H1 (cell line): Measurements from ENCODE around the gene RPS6KC1. TPM values are rescaled to one million over a fixed set of nuclear protein-coding genes. Genes with fewer than 3 reads are reported as not detected.

Source experiments
- CTCF ChIA-PET: fragments of 300-600 bp; sonication (Branson Sonifier 250); formaldehyde crosslinking; loops from one replicate; lab custom pipeline; 2021; ENCODE audit not compliant: partially characterized antibody; lab: Charles Lee
- POLR2A ChIA-PET: fragments of 300-600 bp; sonication (Branson Sonifier 250); formaldehyde crosslinking; loops from one replicate; lab custom pipeline; 2021; ENCODE audit warnings: inconsistent platforms; ENCODE audit not compliant: partially characterized antibody; lab: Charles Lee
- DNase-seq, 2 experiments: peaks; one replicate each; pipeline versions ENCODE4 v3.0.0 to v3.0.0-alpha.2; 2010 to 2022; ENCODE audit warnings: low spot score in 2 of 2, low read depth in 1 of 2, mixed read lengths in 1 of 2
- FAIRE-seq: peaks from 2 replicates; lab custom pipeline; 2011; peaks lifted over from hg19 to GRCh38; lab: Jason Lieb, UNC
- H2AFZ ChIP-seq: 2 replicates; pipeline ENCODE4 v1.8.1; 2012; ENCODE audit warnings: low read length, inconsistent platforms
- H2AK5ac ChIP-seq: 2 replicates; pipeline ENCODE4 v1.6.1; 2013; ENCODE audit warnings: low read depth, low read length
- H2BK120ac ChIP-seq: replicated peaks from 2 replicates; pipeline ENCODE3; 2013; ENCODE audit warnings: low read depth, low read length, inconsistent platforms
- H2BK12ac ChIP-seq: 2 replicates; pipeline ENCODE4 v1.6.1; 2013; ENCODE audit warnings: low read depth, low read length
- H2BK15ac ChIP-seq: 2 replicates; pipeline ENCODE4 v1.6.1; 2013; ENCODE audit warnings: low read length
- H2BK20ac ChIP-seq: 2 replicates; pipeline ENCODE4 v1.6.1; 2013; ENCODE audit warnings: low read length
- H2BK5ac ChIP-seq: 2 replicates; pipeline ENCODE4 v1.6.1; 2013; ENCODE audit warnings: low read depth, low read length
- H3K14ac ChIP-seq: 2 replicates; pipeline ENCODE4 v1.6.1; 2013; ENCODE audit warnings: inconsistent platforms; ENCODE audit not compliant: insufficient read length
- H3K18ac ChIP-seq: 2 replicates; pipeline ENCODE4 v1.6.1; 2013; ENCODE audit warnings: low read length; ENCODE audit errors: extremely low read depth
- H3K23ac ChIP-seq: 2 replicates; pipeline ENCODE4 v1.6.1; 2013; ENCODE audit warnings: inconsistent platforms; ENCODE audit not compliant: insufficient read length
- H3K23me2 ChIP-seq: 2 replicates; pipeline ENCODE4 v1.6.1; 2013; ENCODE audit warnings: low read depth, low read length
- H3K27ac ChIP-seq: 2 replicates; pipeline ENCODE4 v1.6.1; 2011; ENCODE audit warnings: low read depth, low read length, inconsistent platforms
- H3K27me3 ChIP-seq, 4 experiments: replicated peaks in 1 of 4; 1 replicate in 1 of 4; 2 replicates in 3 of 4; pipeline versions ENCODE4 v1.6.1 to v1.8.1; 2011 to 2013; ENCODE audit warnings: low read length in 3 of 4, mild to moderate bottlenecking in 3 of 4, inconsistent platforms in 2 of 4, mixed read lengths in 2 of 4, moderate library complexity in 1 of 4; ENCODE audit not compliant: control insufficient read depth in 3 of 4, insufficient read depth in 3 of 4; ENCODE audit errors: extremely low read depth in 1 of 4
- H3K36me3 ChIP-seq, 4 experiments: 2 replicates each; pipeline versions ENCODE4 v1.6.1 to v1.8.1; 2011 to 2013; ENCODE audit warnings: mild to moderate bottlenecking in 4 of 4, low read length in 3 of 4, moderate library complexity in 2 of 4, control low read depth in 1 of 4, inconsistent platforms in 1 of 4; ENCODE audit not compliant: insufficient read depth in 4 of 4, control insufficient read depth in 2 of 4
- H3K4ac ChIP-seq: replicated peaks from 2 replicates; pipeline ENCODE3; 2013; ENCODE audit warnings: low read length, low read depth, mixed read lengths, inconsistent platforms; ENCODE audit not compliant: insufficient read length
- H3K4me1 ChIP-seq, 4 experiments: replicated peaks in 1 of 4; 1 replicate in 1 of 4; 2 replicates in 3 of 4; pipeline versions ENCODE4 v1.6.1 to v1.8.1; 2011 to 2013; ENCODE audit warnings: low read length in 3 of 4, inconsistent platforms in 2 of 4, mixed read lengths in 1 of 4; ENCODE audit not compliant: insufficient read depth in 4 of 4, control insufficient read depth in 3 of 4
- H3K4me2 ChIP-seq, 2 experiments: 2 replicates each; pipeline versions ENCODE4 v1.6.1 to v1.8.1; 2011 to 2013; ENCODE audit warnings: low read depth in 2 of 2, low read length in 2 of 2, control low read depth in 1 of 2, inconsistent platforms in 1 of 2, mild to moderate bottlenecking in 1 of 2; ENCODE audit not compliant: insufficient read depth in 1 of 2
- H3K4me3 ChIP-seq, 4 experiments: fragments of 200-600, 300-600 bp in 1 of 4; sonication (generic), shearing (Covaris generic), sonication (Bioruptor Twin) in 1 of 4; 2 replicates each; pipeline versions ENCODE4 v1.5.1 to v1.8.1; 2011 to 2016; ENCODE audit warnings: low read length in 4 of 4, low read depth in 3 of 4, control low read depth in 2 of 4, inconsistent platforms in 2 of 4, mild to moderate bottlenecking in 2 of 4, mixed read lengths in 1 of 4, moderate library complexity in 1 of 4; ENCODE audit not compliant: insufficient read depth in 2 of 4; ENCODE audit errors: extremely low read depth in 1 of 4
- H3K56ac ChIP-seq: replicated peaks from 2 replicates; pipeline ENCODE3; 2013; ENCODE audit warnings: low read depth, mild to moderate bottlenecking, mixed read lengths, low read length, inconsistent platforms; ENCODE audit not compliant: insufficient read length
- H3K79me1 ChIP-seq: 2 replicates; pipeline ENCODE4 v1.6.1; 2013; ENCODE audit warnings: low read depth, low read length, control low read depth
- H3K79me2 ChIP-seq, 2 experiments: 2 replicates each; pipeline versions ENCODE4 v1.6.1 to v1.8.1; 2012 to 2013; ENCODE audit warnings: low read length in 2 of 2, mild to moderate bottlenecking in 2 of 2, inconsistent platforms in 1 of 2; ENCODE audit not compliant: insufficient read depth in 2 of 2, control insufficient read depth in 1 of 2
- H3K9ac ChIP-seq, 4 experiments: replicated peaks in 1 of 4; 1 replicate in 1 of 4; 2 replicates in 3 of 4; pipeline versions ENCODE4 v1.6.1 to v1.8.1; 2011 to 2013; ENCODE audit warnings: low read depth in 3 of 4, low read length in 3 of 4, control low read depth in 2 of 4, mild to moderate bottlenecking in 2 of 4, moderate library complexity in 2 of 4, inconsistent platforms in 1 of 4; ENCODE audit errors: extremely low read depth in 1 of 4
- H3K9me3 ChIP-seq, 2 experiments: 2 replicates each; pipeline versions ENCODE4 v1.6.1 to v1.8.1; 2012 to 2013; ENCODE audit warnings: mild to moderate bottlenecking in 2 of 2, moderate library complexity in 2 of 2, control low read depth in 1 of 2, inconsistent platforms in 1 of 2, low read depth in 1 of 2, low read length in 1 of 2, mixed read lengths in 1 of 2; ENCODE audit not compliant: insufficient read depth in 2 of 2
- H4K20me1 ChIP-seq, 2 experiments: replicated peaks in 1 of 2; 2 replicates each; pipeline versions ENCODE3 to v1.8.1; 2011 to 2013; ENCODE audit warnings: inconsistent platforms in 2 of 2, low read length in 2 of 2, mild to moderate bottlenecking in 1 of 2; ENCODE audit not compliant: insufficient read depth in 2 of 2, control insufficient read depth in 1 of 2
- H4K5ac ChIP-seq: 2 replicates; pipeline ENCODE4 v1.6.1; 2013; ENCODE audit warnings: low read length, low read depth, mixed read lengths, inconsistent platforms; ENCODE audit not compliant: insufficient read length
- H4K8ac ChIP-seq: 2 replicates; pipeline ENCODE4 v1.8.0; 2013; ENCODE audit warnings: mild to moderate bottlenecking, moderate library complexity, low read length, inconsistent platforms; ENCODE audit not compliant: insufficient read depth; ENCODE audit errors: extremely low read depth
- H4K91ac ChIP-seq: replicated peaks from 2 replicates; pipeline ENCODE3; 2013; ENCODE audit warnings: low read length, mixed read lengths, inconsistent platforms; ENCODE audit not compliant: insufficient read length
- CHD2 ChIP-seq: IDR thresholded peaks from 2 replicates; pipeline ENCODE4 v1.6.1; 2012; ENCODE audit warnings: low read length, improper control_type of control experiment
- TEAD4 ChIP-seq: IDR thresholded peaks from 2 replicates; pipeline ENCODE4 v1.6.1; 2012; ENCODE audit warnings: low read depth, low read length, inconsistent platforms, mixed read lengths
- WGBS, 2 experiments: shearing (Covaris generic) in 1 of 2; methylation state at CpG; one replicate each; pipeline versions ENCODE4 v1.1.6 to v1.1.7; 2013 to 2015; ENCODE audit warnings: low lambda C conversion rate in 2 of 2, mixed read lengths in 2 of 2, inconsistent platforms in 1 of 2, low coverage in 1 of 2, missing lambda C conversion rate in 1 of 2; ENCODE audit not compliant: insufficient replicate concordance in 2 of 2, insufficient coverage in 1 of 2, insufficient read length in 1 of 2; ENCODE audit errors: extremely low coverage in 1 of 2, missing lambda C conversion rate in 1 of 2; 5-methylcytosine and 5-hydroxymethylcytosine counted together
- polyA plus RNA-seq, 7 experiments: library from polyadenylated mRNA; depleted of rRNA in 3 of 7; stranded (reverse) in 5 of 7; unstranded in 2 of 7; fragments of >200 nt in 5 of 7; fragments of 200-250 nt in 2 of 7; gene quantifications; 1 replicate in 5 of 7; 2 replicates in 1 of 7; 4 replicates in 1 of 7; pipeline versions ENCODE4 v1.2.1 to v1.2.3, GENCODE V29; 2011 to 2013; ENCODE audit warnings: missing spikeins in 2 of 7, mixed read lengths in 2 of 7
- total RNA-seq: library from RNA; stranded (reverse); fragmentation: NEBNext Ultra II Directional; extraction: Animal tissue kit (Norgen Biotek cat#: 25700); gene quantifications from 2 replicates; pipeline ENCODE4 v1.2.1, GENCODE V29; 2021

Gene RPS6KC1
- total and polyA plus RNA-seq, 2 of the 8 experiments (the other 6 are each of a cell fraction or from before 2014, with no cell fraction given) = 4.9 to 17.6 TPM

DNA sequence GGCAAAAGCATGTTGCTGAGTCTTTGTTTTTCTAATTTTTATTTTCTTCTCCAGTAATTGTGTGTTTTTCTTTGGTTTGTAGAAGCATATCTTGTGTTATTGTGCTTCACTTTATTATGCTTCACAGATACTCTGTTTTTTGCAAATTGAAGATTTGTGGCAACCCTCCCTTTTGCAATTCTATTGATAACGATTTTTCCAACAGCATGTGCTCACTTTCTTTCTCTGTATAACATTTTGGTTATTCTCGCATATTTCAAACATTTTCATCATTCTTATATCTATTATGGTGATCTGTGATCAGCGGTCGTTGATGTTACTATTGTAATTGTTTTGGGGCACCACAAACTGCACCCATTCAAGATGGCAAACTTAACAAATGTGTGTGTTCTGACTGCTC, 31.6 kb upstream of the RPS6KC1 start:
- TF ChIP-seq TEAD4 (no peak), CHD2 (no peak)
- TF ChIP-seq, all 59 proteins: peak for 0
- Histone ChIP-seq H4K8ac (no peak overlapping the region), H3K18ac (no peak overlapping the region), H3K27me3 (no peaks in the 10 kb centered on the region), H2BK5ac (no peak overlapping the region), H2AFZ (no peak overlapping the region), H3K9ac (no peak overlapping the region), H3K4me3 (no peak overlapping the region), H3K23me2 (peaks cover 3% of the 10 kb centered on the region; the same call in 1 of the 2 replicates), H3K4ac (no peak overlapping the region), H2BK120ac (no peak overlapping the region), H3K36me3 (no peaks in the 10 kb centered on the region), H4K91ac (no peak overlapping the region), H3K4me1 (no peaks in the 10 kb centered on the region; a peak in 1 of 7 replicates), H3K4me2 (no peak overlapping the region), H2BK20ac (no peak overlapping the region), H3K9me3 (no peaks in the 10 kb centered on the region), H3K56ac (no peak overlapping the region), H4K20me1 (no peaks in the 10 kb centered on the region), H3K23ac (no peak overlapping the region), H2BK12ac (no peak overlapping the region), H2BK15ac (no peak overlapping the region), H3K14ac (no peak overlapping the region), H3K79me1 (no peaks in the 10 kb centered on the region), H4K5ac (no peak overlapping the region), H3K79me2 (peaks cover 0 to 5% of the 10 kb centered on the region in 2 experiments; a peak in 2 of 4 replicates), H3K27ac (no peak overlapping the region), H2AK5ac (no peak overlapping the region)
- 88% methylated on average over 4 of the region's 4 CpGs; no CpG with 5 or more reads in 1 of the 2 experiments for WGBS, 2 experiments
- ChIA-PET CTCF (no interaction called here), POLR2A (no interaction called here)
- FAIRE-seq (no peak), DNase-seq (no peak)
